ENCODE results near the gene SYNPO2L. TPM values are rescaled to one million over a fixed set of nuclear protein-coding genes. Genes with fewer than 3 reads are reported as not detected.
A peak's percentile ranks its signal among the peaks of the same experiment; 100 is the strongest.

SYNPO2L gene
- total and polyA plus RNA-seq, 9 of the 15 experiments (the other 6 are each of a cell fraction or from before 2014, with no cell fraction given) = 0.03 to 0.07 TPM; not detected in 7

DNA sequence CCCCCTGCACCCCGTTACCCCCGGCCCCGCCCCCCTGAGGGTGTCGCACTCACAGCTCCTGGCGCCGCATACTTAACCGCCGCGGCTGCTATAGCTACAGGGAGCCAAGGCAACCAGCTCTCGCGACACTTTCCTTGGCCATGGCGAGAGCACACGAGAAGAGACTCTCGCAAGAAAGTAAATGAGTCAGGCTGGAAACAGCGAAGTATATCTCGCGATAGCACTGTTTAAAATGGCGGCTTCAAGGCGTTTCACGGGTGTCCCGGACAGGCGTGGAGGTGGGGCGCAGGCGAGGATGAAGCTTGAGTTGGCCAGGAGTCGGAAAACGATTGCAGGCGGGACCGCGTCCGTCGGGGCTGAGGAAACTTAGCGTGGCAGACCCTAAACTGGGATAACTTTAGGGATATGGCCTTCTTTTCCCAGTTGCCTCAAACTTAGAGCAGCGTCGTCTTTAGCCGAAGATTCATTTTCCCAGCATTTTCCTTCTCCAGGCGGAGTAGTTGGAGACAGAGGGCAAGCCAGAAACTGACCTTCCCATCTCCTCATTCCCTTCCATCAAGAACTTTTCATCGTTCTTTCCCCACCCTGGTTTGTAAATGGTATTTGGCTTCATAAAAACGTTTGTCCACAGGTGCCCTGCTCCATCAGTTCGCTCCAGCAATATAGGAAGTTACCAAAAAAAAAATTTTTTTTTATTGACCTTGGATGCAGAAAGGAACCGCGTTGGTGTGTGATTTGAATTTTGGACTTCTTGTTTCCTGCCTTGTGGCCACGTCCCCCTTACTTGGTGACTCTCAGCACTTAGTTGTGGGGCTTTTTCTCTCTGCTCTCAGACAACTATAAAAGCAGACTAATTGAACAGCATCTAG lies 29.7 kb downstream of the SYNPO2L start (continued):
- TF ChIP-seq THAP12 (CRISPR knock-in tag; IDR thresholded peaks at IDR 0.05) (peak; percentile 43; the same call in 1 of the 2 replicates), NFXL1 (CRISPR knock-in tag; IDR thresholded peaks at IDR 0.05) (no peak), STAT6 (CRISPR knock-in tag; IDR thresholded peaks at IDR 0.05) (no peak), POU5F1 (IDR thresholded peaks at IDR 0.05; ENCODE audit: borderline replicate concordance, low read depth, low read length, partially characterized antibody) (no peak), ZC3H11A (IDR thresholded peaks at IDR 0.05; ENCODE audit: low read depth, low read length) (no peak), MLLT1 (IDR thresholded peaks at IDR 0.05) (peak in 1 of 2 experiments; percentile 40; a peak in 1 of 4 replicates), TBL1XR1 (IDR thresholded peaks at IDR 0.05; ENCODE audit: low read length in 2 of 2) (no peak; a peak in 1 of 4 replicates), XRCC5 (IDR thresholded peaks at IDR 0.05; ENCODE audit: low read depth, low read length) (no peak; the same call in 1 of the 2 replicates), ZNF175 (CRISPR knock-in tag; IDR thresholded peaks at IDR 0.05; ENCODE audit: low read depth) (no peak), ZNF589 (CRISPR knock-in tag; IDR thresholded peaks at IDR 0.05; ENCODE audit: low read depth) (no peak), GTF2A2 (tag; IDR thresholded peaks at IDR 0.05) (no peak), DMBX1 (CRISPR knock-in tag; IDR thresholded peaks at IDR 0.05; ENCODE audit: borderline replicate concordance) (peak; percentile 46; the same call in 1 of the 2 replicates)
- TF ChIP-seq, protein P1, sequence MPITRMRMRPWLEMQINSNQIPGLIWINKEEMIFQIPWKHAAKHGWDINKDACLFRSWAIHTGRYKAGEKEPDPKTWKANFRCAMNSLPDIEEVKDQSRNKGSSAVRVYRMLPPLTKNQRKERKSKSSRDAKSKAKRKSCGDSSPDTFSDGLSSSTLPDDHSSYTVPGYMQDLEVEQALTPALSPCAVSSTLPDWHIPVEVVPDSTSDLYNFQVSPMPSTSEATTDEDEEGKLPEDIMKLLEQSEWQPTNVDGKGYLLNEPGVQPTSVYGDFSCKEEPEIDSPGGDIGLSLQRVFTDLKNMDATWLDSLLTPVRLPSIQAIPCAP (CRISPR knock-in tag; IDR thresholded peaks at IDR 0.05; ENCODE audit: borderline replicate concordance) = no peak
- TF ChIP-seq, protein P2, sequence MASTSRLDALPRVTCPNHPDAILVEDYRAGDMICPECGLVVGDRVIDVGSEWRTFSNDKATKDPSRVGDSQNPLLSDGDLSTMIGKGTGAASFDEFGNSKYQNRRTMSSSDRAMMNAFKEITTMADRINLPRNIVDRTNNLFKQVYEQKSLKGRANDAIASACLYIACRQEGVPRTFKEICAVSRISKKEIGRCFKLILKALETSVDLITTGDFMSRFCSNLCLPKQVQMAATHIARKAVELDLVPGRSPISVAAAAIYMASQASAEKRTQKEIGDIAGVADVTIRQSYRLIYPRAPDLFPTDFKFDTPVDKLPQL (IDR thresholded peaks at IDR 0.05; ENCODE audit: extremely low read depth, insufficient read length) = peak; percentile 53
- TF ChIP-seq, protein P3, sequence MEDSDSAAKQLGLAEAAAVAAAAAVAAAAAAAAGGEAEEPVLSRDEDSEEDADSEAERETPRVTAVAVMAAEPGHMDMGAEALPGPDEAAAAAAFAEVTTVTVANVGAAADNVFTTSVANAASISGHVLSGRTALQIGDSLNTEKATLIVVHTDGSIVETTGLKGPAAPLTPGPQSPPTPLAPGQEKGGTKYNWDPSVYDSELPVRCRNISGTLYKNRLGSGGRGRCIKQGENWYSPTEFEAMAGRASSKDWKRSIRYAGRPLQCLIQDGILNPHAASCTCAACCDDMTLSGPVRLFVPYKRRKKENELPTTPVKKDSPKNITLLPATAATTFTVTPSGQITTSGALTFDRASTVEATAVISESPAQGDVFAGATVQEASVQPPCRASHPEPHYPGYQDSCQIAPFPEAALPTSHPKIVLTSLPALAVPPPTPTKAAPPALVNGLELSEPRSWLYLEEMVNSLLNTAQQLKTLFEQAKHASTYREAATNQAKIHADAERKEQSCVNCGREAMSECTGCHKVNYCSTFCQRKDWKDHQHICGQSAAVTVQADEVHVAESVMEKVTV (CRISPR knock-in tag; IDR thresholded peaks at IDR 0.05) = peak; percentile 31; the same call in 1 of the 2 replicates
